ENCODE data around the gene BARX2.

Gene BARX2

GRCh38 chr11:129374081-129374992, 1.3 kb upstream of the BARX2 start:
- DNase-seq: no peak

DNA sequence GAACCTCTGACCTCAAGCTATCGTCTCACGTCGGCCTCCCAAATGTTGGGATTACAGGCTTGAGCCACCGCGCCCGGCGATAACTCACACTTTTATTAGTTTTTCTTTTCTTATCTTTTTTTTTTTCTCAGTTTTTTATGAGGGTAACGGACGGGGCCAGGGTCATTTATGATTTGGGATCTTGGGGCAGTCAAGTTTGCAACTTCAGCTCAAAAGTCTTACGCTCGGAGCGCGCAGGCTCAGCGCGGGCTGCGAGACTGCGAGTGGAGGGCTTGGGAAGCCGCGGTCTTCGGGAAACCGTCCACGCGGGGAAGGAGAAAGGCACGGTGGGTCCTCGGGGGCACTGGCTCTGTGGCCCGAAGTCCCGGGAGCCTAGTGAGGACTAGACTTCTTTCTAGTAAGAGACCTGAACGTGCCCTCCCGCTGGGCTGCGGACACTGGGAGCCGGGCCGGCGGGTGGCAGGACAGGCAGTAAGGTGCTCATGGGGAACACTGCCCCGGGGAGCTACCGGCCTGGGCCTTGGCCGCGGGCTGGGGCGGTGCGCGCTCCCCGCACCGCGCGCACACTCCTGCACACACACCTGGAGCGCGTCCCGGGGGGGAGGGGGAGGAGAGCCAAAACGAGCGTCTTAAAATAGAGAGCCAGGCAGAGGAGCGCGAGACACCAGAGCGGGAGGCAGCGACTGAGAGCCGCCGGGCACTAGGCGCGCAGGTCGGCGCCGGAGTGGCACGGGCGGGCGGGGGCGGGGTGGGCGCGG, 476 bp upstream of the BARX2 start:
- peak; percentile 15 for DNase-seq

DNA sequence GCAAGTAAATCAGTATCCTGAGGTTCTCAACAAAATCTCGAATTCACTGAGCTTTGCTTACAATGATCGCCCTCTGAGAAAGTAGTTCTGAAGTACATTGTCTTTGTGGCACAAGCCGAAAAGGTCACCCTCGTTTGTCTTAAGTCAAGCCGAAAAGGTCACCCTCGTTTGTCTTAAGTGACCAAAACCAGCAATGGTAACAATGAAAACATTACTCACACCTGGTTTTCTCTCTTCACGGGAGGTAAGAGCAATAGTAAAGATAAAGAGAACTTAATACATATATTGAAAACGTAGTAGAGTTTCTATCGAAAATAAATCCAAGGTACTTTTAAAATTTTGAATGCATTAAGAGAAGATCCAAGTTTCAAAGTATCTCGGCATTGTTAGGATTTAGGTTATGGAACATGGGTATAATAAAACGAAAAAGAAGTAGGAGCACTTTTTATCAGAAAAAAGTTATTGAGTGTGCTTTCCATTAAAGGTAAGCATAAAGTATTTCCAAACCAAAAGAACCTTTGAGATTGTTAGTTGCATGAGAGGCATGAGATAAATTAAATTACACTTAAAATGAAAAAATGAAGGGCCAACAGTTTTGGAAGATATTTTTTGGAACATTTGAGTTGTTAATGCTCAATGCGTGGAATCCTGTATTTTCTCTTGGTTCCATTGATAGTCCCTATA, 1.2 kb downstream of the BARX2 start:
- no peak for DNase-seq

GRCh38 chr11:129377739-129378138, 2.1 kb downstream of the BARX2 start:
- no peak for DNase-seq

DNA sequence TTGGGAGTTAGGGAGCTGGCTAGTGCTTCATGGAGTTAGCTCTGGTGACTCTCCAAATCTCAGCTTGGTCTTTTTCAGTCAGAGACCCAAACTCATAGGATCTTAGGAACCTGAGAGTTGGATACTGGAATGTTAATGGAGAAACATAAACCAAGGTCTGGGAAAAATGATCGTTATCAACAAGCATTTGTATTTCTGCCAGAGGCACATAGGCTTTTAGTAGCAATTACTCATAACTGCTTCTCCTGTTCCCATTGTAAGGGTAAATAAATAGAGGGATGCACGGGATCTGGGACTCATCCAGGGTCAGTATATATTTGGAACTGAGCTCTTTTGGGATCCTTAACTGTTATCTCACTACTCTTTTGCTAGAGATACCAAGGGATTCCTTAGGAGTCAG, 4.8 kb downstream of the BARX2 start:
- DNase-seq: no peak

DNA sequence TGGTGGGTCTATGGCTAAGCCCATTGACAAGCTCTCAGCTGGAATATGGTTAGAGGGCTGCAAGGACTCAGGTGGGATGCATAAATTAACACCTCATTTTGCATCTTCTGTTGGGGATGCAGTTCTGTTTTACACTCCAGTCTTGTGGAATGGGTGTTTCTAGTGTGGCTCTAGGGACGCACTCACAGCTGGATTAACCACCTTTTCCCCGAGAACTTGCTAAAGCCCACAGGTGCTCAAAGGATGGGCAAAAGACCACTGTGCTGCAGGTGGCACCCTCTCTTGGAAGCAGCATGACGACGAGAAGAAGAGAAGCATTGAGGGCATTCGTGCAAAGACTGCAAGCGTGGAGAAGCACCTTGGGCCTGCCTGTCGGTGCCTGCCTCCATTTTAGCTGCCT, 6.9 kb downstream of the BARX2 start:
- DNase-seq: no peak

- no peak for DNase-seq
These were observed 7.4 kb downstream of the BARX2 start for GRCh38 chr11:129383060-129383459.

- DNase-seq: no peak
These were observed 7.9 kb downstream of the BARX2 start for GRCh38 chr11:129383502-129383901.

- no peak for DNase-seq
These were observed 8.8 kb downstream of the BARX2 start for GRCh38 chr11:129384415-129384814.

- DNase-seq: no peak
These were observed 10.2 kb downstream of the BARX2 start for GRCh38 chr11:129385801-129386200.

DNA sequence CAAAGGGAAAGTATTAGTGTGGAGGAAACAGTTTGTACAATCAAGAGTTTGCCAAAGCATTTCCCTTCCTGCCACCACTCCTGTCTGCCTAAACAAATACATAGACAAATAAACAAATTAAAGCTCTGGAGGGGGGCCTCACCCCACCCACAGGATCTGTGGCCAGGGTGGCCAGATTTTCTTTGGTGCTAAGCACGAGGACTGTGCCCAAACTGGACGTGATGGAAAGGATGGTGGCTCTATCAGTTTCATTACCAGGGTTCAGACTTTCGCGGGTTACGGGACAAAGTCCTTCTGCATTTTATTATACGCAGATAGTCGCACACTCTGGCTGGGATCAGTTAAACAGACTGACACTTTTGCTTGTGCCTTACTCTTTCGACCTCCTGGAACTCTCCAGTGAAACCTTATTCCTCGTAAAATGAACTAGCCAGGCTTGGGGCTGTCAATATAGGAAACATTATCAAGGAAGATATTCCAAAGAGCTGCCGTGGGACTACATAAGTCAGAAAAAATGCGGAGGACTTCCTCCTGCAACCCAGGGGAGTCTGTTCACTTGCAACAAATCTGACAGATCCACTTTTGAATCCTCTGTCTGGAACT, 11.2 kb downstream of the BARX2 start:
- DNase-seq: no peak

DNA sequence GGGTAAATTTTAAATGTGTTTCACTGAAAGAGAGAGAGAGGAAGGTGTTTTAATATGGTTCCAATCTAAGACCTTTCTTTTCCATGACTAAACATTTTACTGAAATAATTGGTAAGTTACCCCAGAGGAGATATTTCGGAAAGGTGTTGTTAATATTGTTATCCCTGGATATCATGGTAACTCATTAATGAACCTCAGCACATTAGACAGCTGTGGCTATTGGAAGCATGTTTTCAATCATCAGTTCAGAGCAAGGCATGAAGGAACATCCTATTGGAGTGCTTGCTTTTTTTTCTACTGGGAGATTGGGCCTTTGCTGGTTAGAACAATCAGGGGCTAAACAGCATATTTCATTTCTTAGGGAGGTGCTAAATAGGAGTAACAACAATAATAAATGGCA, 11.8 kb downstream of the BARX2 start:
- no peak for DNase-seq

GRCh38 chr11:129388824-129389223, 13.2 kb downstream of the BARX2 start:
- DNase-seq: no peak

GRCh38 chr11:129390303-129390821, 14.7 kb downstream of the BARX2 start:
- DNase-seq: no peak

DNA sequence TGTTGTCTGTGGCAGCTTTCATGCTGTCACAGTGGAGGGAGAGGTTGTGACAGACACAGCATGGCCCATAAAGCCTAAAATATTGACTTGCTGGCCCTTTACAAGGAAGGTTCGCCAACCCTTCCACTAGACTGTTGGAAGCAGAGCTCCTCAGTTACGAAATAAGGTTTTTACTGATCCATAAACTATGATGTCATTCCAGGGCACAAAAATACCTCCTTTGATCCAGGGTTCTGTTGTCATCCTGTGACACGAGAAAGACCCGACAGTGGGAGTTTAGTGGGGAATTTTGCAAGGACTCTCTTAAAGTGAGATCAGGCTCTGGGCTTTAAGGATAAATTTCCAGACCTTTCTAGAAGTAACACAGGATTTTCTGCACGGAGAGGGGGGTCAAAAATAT, 15.7 kb downstream of the BARX2 start:
- DNase-seq: no peak

DNA sequence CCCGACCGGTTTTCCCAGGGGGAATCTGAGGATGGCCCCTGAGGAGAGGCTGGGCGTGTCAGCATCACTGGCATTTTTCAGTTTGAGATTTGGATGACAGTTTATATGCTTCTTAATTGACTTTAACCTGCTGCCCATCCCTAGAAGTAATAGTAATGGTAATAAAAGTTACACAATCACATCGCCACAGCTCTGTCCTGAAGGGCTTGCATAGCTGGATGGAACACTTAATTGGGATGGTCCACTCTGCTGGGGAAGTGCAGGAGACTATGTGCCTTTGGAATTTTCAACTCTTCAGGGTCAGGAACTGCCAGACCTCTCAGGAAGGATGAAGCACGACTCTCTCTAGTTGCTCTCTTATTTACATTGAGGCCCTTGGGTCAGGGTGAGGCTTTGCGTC, 16.2 kb downstream of the BARX2 start:
- no peak for DNase-seq

DNA sequence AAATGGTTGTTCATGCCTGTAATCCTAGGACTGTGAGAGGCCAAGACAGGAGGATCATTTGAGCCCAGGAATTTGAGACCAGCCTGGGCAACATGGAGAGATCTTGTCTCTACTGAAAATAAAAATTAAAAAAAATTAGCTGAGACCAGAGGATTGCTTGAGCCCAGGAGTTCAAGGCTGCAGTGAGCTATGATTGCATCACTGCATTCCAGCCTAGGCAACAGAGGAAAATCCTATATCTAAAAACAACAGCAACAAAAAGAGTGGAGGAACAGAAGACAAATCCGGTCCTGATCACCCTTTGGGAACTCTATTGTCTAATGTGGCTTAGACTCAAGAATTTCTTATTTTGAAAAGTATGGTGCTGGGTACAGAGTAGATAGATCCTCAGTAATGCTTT, 17.3 kb downstream of the BARX2 start:
- no peak for DNase-seq

- DNase-seq: no peak
These were observed 19.1 kb downstream of the BARX2 start for GRCh38 chr11:129394709-129395108.

- DNase-seq: no peak
These were observed 19.8 kb downstream of the BARX2 start for GRCh38 chr11:129395432-129395831.

DNA sequence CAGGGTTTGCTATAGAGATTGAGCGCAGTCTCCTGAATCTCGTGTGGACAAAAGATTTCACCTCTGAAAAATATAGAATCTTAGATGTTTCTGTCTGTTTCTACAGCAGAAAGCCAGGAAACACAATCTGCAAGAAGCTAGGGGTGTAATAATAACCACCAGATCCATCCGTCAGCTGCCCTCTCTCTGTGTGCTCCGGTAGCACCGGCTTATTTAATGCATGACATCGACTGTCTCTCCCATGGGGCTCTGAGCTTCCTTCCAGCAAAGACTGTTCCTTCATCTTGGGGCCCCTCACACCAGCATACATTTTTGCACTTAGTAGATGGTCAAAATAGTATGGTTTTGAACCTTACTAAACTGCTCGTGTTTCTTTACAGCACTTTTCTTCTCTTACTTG, 20.2 kb downstream of the BARX2 start:
- no peak for DNase-seq

GRCh38 chr11:129396454-129396853, 20.8 kb downstream of the BARX2 start:
- no peak for DNase-seq

GRCh38 chr11:129402206-129403171, 26.8 kb downstream of the BARX2 start:
- no peak for DNase-seq

Data from DMS 273 treated with DMSO at 0.1 percent for 48 hours (cell line).